ENCODE data around the gene MYBPHL. TPM values are rescaled to one million over a fixed set of nuclear protein-coding genes. Genes with fewer than 3 reads are reported as not detected.

Gene MYBPHL
- polyA plus RNA-seq, 1 experiment: not detected

GRCh38 chr1:109246141-109246551 is 60.7 kb downstream of the MYBPHL start:
- Histone ChIP-seq H3K27me3 (ENCODE audit: control insufficient read depth, insufficient read depth, low read length) (no peaks in the 10 kb centered on the region), H3K9me3 (ENCODE audit: control insufficient read depth, insufficient read depth, low read length) (peaks cover 3% of the 10 kb centered on the region; the same call in 1 of the 2 replicates), H3K4me3 (ENCODE audit: low read depth, low read length) (no peak overlapping the region), H3K27ac (ENCODE audit: low read depth, low read length) (no peak overlapping the region)
- TF ChIP-seq, protein P1, sequence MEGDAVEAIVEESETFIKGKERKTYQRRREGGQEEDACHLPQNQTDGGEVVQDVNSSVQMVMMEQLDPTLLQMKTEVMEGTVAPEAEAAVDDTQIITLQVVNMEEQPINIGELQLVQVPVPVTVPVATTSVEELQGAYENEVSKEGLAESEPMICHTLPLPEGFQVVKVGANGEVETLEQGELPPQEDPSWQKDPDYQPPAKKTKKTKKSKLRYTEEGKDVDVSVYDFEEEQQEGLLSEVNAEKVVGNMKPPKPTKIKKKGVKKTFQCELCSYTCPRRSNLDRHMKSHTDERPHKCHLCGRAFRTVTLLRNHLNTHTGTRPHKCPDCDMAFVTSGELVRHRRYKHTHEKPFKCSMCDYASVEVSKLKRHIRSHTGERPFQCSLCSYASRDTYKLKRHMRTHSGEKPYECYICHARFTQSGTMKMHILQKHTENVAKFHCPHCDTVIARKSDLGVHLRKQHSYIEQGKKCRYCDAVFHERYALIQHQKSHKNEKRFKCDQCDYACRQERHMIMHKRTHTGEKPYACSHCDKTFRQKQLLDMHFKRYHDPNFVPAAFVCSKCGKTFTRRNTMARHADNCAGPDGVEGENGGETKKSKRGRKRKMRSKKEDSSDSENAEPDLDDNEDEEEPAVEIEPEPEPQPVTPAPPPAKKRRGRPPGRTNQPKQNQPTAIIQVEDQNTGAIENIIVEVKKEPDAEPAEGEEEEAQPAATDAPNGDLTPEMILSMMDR (IDR thresholded peaks at IDR 0.05; ENCODE audit: low read depth, low read length): no peak
- ChIA-PET POLR2A (no interaction called here), CTCF (interaction anchor here (1.5 kb wide), 1 partner anchor 45 kb away, joined by 3 read pairs; no protein-coding TSS in a partner anchor)
- no peak for DNase-seq (ENCODE audit: low read depth, low spot score)

DNA sequence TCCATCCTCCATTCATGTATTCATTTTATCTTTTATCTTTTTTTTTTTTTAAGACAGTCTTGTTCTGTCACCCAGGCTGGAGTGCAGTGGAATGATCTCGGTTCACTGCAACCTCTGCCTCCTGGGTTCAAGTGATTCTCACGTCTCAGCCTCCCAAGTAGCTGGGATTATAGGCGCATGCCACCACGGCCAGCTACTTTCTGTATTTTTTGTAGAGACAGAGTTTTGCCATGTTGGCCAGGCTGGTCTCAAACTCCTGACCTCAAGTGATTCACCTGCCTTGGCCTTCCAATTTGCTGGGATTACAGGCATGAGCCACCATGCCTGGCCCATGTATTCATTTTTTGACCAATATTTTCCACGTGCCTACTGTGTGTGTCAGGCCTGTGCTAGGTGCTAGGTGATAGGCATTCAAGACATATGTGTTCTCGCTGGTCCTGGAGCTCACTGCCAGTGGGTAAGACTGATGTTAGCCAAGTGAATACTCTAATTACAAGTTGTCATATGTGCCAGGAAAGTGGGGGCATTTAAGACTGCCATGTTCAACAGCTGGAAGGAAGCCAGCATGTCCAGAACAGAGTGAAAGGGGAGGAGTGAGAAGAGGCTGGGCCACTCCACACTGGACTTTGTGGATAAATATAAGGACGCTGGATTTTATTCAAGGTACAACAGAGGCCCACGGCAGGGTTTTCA is 62.8 kb downstream of the MYBPHL start:
- TF ChIP-seq, protein P1 (IDR thresholded peaks at IDR 0.05; ENCODE audit: low read depth, low read length): no peak
- Histone ChIP-seq H3K4me3 (ENCODE audit: low read depth, low read length) (no peak overlapping the region), H3K9me3 (ENCODE audit: control insufficient read depth, insufficient read depth, low read length) (no peaks in the 10 kb centered on the region), H3K27ac (ENCODE audit: low read depth, low read length) (no peak overlapping the region), H3K27me3 (ENCODE audit: control insufficient read depth, insufficient read depth, low read length) (no peaks in the 10 kb centered on the region)
- POLR2A ChIA-PET: no interaction called here
- DNase-seq (ENCODE audit: low read depth, low spot score): no peak
- CTCF ChIA-PET: interaction anchor here (1.6 kb wide), 1 partner anchor 144 kb away, joined by 4 read pairs; no protein-coding TSS in a partner anchor

DNA sequence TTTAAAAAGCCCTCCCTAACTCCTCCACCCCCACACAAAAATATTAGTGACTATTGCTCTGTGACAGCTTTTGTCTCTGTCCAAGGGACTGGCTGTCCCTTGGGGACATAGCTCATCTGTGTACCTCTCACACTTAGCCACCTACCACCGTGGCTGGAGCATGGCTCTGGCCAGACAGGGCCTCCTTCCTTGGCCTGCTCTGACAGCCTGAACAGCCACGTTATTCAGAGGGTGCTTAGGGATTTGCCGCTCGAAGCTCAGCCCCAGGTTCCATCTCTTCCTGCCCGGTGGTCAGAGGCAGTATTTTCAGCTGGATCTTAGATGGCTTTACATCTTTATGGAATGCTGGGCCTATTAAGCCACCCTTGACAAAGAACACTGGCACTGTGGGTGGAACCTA is 63.6 kb downstream of the MYBPHL start:
- POLR2A ChIA-PET: no interaction called here
- TF ChIP-seq, protein P1 (IDR thresholded peaks at IDR 0.05; ENCODE audit: low read depth, low read length): no peak
- Histone ChIP-seq H3K4me3 (ENCODE audit: low read depth, low read length) (no peak overlapping the region), H3K27me3 (ENCODE audit: control insufficient read depth, insufficient read depth, low read length) (no peaks in the 10 kb centered on the region), H3K27ac (ENCODE audit: low read depth, low read length) (no peak overlapping the region), H3K9me3 (ENCODE audit: control insufficient read depth, insufficient read depth, low read length) (no peaks in the 10 kb centered on the region)
- no peak for DNase-seq (ENCODE audit: low read depth, low spot score)
- CTCF ChIA-PET: interaction anchor here (0.7 to 1.6 kb wide), 2 partner anchors 143 to 156 kb away, joined by 3 to 4 read pairs; no protein-coding TSS in a partner anchor

DNA sequence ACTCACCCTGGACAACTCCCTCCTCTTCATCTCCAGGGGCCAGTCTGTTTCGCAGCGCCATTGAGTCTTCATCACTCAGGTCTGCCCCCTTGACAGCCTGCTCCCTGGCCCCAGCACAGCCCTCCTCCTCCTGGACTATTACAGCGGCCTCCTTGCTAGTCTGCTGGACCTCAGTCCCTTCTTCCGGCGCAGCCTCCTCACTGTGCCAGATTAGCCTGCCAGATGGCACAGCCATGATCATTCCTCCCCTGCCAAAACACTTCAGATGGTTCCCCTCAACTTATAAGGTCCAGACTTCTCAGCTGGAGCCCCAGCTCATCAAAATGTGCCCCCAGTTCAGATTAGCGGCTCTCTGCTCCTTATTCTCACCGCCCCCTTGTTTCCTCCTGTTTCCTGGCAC is 64.4 kb downstream of the MYBPHL start:
- ChIA-PET POLR2A (interaction anchor here (0.7 kb wide), 1 partner anchor 137 kb away, joined by 7 read pairs; no protein-coding TSS in a partner anchor), CTCF (interaction anchor here (0.6 to 1.6 kb wide), 3 partner anchors 11 to 157 kb away, joined by 3 to 4 read pairs (median 3); no protein-coding TSS in a partner anchor)

More for the DNA sequence above, 64.4 kb downstream of the MYBPHL start:
- no peak overlapping the region for H3K4me3 ChIP-seq (ENCODE audit: low read depth, low read length)
- no peak for DNase-seq (ENCODE audit: low read depth, low spot score)
- H3K27me3 ChIP-seq (ENCODE audit: control insufficient read depth, insufficient read depth, low read length): no peaks in the 10 kb centered on the region
- TF ChIP-seq, protein P1 (IDR thresholded peaks at IDR 0.05; ENCODE audit: low read depth, low read length): no peak
- no peaks in the 10 kb centered on the region for H3K9me3 ChIP-seq (ENCODE audit: control insufficient read depth, insufficient read depth, low read length)
- H3K27ac ChIP-seq (ENCODE audit: low read depth, low read length): no peak overlapping the region

Other genes with a start within 250 kb of the MYBPHL start
- 61.8 and 81.9 TPM in 2 replicates for gene TAF13, start 231.0 kb downstream of the MYBPHL start, polyA plus RNA-seq (2011; rRNA removed)
- gene TMEM167B, start 216.2 kb downstream of the MYBPHL start, polyA plus RNA-seq (2011; rRNA removed): 38.8 and 39.0 TPM in 2 replicates
- gene ELAPOR1, start 192.9 kb downstream of the MYBPHL start, polyA plus RNA-seq (2011; rRNA removed): 0.88 and 0.94 TPM in 2 replicates
- 301 and 332 TPM in 2 replicates for gene SARS1, start 93.1 kb downstream of the MYBPHL start, polyA plus RNA-seq (2011; rRNA removed)
- gene CELSR2, start 57.5 kb downstream of the MYBPHL start, polyA plus RNA-seq (2011; rRNA removed): 1.1 and 1.8 TPM in 2 replicates
- 17.3 and 18.5 TPM in 2 replicates for gene PSRC1, start 23.9 kb downstream of the MYBPHL start, polyA plus RNA-seq (2011; rRNA removed)
- 37.2 and 42.8 TPM in 2 replicates for gene SORT1, start 90.9 kb upstream of the MYBPHL start, polyA plus RNA-seq (2011; rRNA removed)
- 127 and 151 TPM in 2 replicates for gene PSMA5, start 119.4 kb upstream of the MYBPHL start, polyA plus RNA-seq (2011; rRNA removed)
- gene SYPL2, start 159.5 kb upstream of the MYBPHL start, polyA plus RNA-seq (2011; rRNA removed): 0.26 and 0.40 TPM in 2 replicates
- gene ATXN7L2, start 176.9 kb upstream of the MYBPHL start, polyA plus RNA-seq (2011; rRNA removed): 1.5 TPM in 2 replicates
- gene CYB561D1, start 187.1 kb upstream of the MYBPHL start, polyA plus RNA-seq (2011; rRNA removed): 5.0 and 5.4 TPM in 2 replicates
- gene AMIGO1, start 202.7 kb upstream of the MYBPHL start, polyA plus RNA-seq (2011; rRNA removed): 1.5 and 2.3 TPM in 2 replicates
- gene GPR61, start 232.9 kb upstream of the MYBPHL start, polyA plus RNA-seq (2011; rRNA removed): not detected in 2 replicates
- 10.2 and 14.8 TPM in 2 replicates for gene GNAI3, start 241.6 kb upstream of the MYBPHL start, polyA plus RNA-seq (2011; rRNA removed)